CD14-positive monocyte (primary cell): ENCODE measurements around the gene MYL10. TPM values are rescaled to one million over a fixed set of nuclear protein-coding genes. Genes with fewer than 3 reads are reported as not detected.

Experiments
- DNase-seq, 3 donors: peaks; one replicate each; pipeline ENCODE4 v3.0.0-alpha.2; 2011 to 2022
- H2AFZ ChIP-seq: 2 replicates; pipeline ENCODE4 v1.6.0; 2012; ENCODE audit warnings: mild to moderate bottlenecking, low read depth, low read length, inconsistent platforms; ENCODE audit not compliant: insufficient read depth, poor library complexity, severe bottlenecking
- H3K27ac ChIP-seq, 2 donors: 1 replicate in 1 of 2; 2 replicates in 1 of 2; pipeline ENCODE4 v1.5.1; 2012 to 2013; ENCODE audit warnings: low read length in 2 of 2, control low read depth in 1 of 2, inconsistent platforms in 1 of 2, low read depth in 1 of 2, mild to moderate bottlenecking in 1 of 2
- H3K27me3 ChIP-seq, 2 donors: one replicate each; pipeline versions ENCODE4 v1.6.0 to v1.6.1; 2011 to 2013; ENCODE audit warnings: low read length in 2 of 2; ENCODE audit not compliant: control insufficient read depth in 2 of 2, insufficient read depth in 2 of 2
- H3K36me3 ChIP-seq, 2 donors: replicated peaks in 1 of 2; 1 replicate in 1 of 2; 2 replicates in 1 of 2; pipeline versions ENCODE4 v1.5.1 to v1.6.1; 2012 to 2013; ENCODE audit warnings: low read length in 2 of 2, control low read depth in 1 of 2, inconsistent platforms in 1 of 2, mild to moderate bottlenecking in 1 of 2; ENCODE audit not compliant: insufficient read depth in 2 of 2, control insufficient read depth in 1 of 2
- H3K4me1 ChIP-seq, 2 donors: 1 replicate in 1 of 2; 2 replicates in 1 of 2; pipeline versions ENCODE4 v1.5.1 to v1.6.1; 2012 to 2013; ENCODE audit warnings: low read length in 2 of 2, control low read depth in 1 of 2, inconsistent platforms in 1 of 2, mild to moderate bottlenecking in 1 of 2, moderate library complexity in 1 of 2; ENCODE audit not compliant: insufficient read depth in 2 of 2, control insufficient read depth in 1 of 2
- H3K4me2 ChIP-seq: replicated peaks from 2 replicates; pipeline ENCODE3; 2012; ENCODE audit warnings: low read length, moderate library complexity, mild to moderate bottlenecking; ENCODE audit not compliant: poor library complexity, severe bottlenecking; ENCODE audit errors: extremely low read depth
- H3K4me3 ChIP-seq, 3 experiments: fragments of 200-600 bp in 1 of 3; sonication (generic) in 1 of 3; replicated peaks in 1 of 3; 1 replicate in 2 of 3; 2 replicates in 1 of 3; pipeline ENCODE4 v1.5.1; 2011 to 2013; ENCODE audit warnings: low read length in 3 of 3, mild to moderate bottlenecking in 3 of 3, control low read depth in 2 of 3, low read depth in 2 of 3, inconsistent platforms in 1 of 3, moderate library complexity in 1 of 3
- H3K79me2 ChIP-seq: 2 replicates; pipeline ENCODE4 v1.6.0; 2012; ENCODE audit warnings: mild to moderate bottlenecking, control low read depth, inconsistent platforms, low read length, moderate library complexity; ENCODE audit not compliant: insufficient read depth
- H3K9ac ChIP-seq: 2 replicates; pipeline ENCODE4 v1.6.0; 2017; ENCODE audit warnings: low read length, mild to moderate bottlenecking; ENCODE audit not compliant: insufficient read depth, poor library complexity, severe bottlenecking
- H3K9me3 ChIP-seq, 2 donors: replicated peaks in 1 of 2; 1 replicate in 1 of 2; 2 replicates in 1 of 2; pipeline versions ENCODE4 v1.5.1 to v1.6.1; 2012 to 2013; ENCODE audit warnings: low read length in 2 of 2, control low read depth in 1 of 2; ENCODE audit not compliant: control insufficient read depth in 1 of 2, insufficient read depth in 1 of 2
- H4K20me1 ChIP-seq: 2 replicates; pipeline ENCODE4 v1.6.0; 2012; ENCODE audit warnings: mild to moderate bottlenecking, low read length, control low read depth, moderate library complexity; ENCODE audit not compliant: insufficient read depth
- H3K27ac Mint-ChIP-seq, 7 donors: one replicate each; pipeline ENCODE4 v1.8.0; 2020; ENCODE audit warnings: mild to moderate bottlenecking in 7 of 7, mixed read lengths in 7 of 7, moderate library complexity in 6 of 7, inconsistent platforms in 2 of 7
- H3K27me3 Mint-ChIP-seq, 3 donors: one replicate each; pipeline ENCODE4 v1.8.0; 2021 to 2022; ENCODE audit warnings: low read depth in 3 of 3, mild to moderate bottlenecking in 3 of 3, mixed read lengths in 3 of 3, moderate library complexity in 3 of 3, inconsistent platforms in 1 of 3
- H3K36me3 Mint-ChIP-seq, 2 donors: one replicate each; pipeline ENCODE4 v1.8.0; 2020; ENCODE audit warnings: mixed read lengths in 2 of 2, inconsistent platforms in 1 of 2, mild to moderate bottlenecking in 1 of 2
- H3K4me1 Mint-ChIP-seq: one replicate; pipeline ENCODE4 v1.8.0; 2020; ENCODE audit warnings: mild to moderate bottlenecking, mixed read lengths
- H3K4me3 Mint-ChIP-seq, 2 donors: one replicate each; pipeline ENCODE4 v1.8.0; 2020; ENCODE audit warnings: mild to moderate bottlenecking in 2 of 2, mixed read lengths in 2 of 2, moderate library complexity in 1 of 2
- H3K9me3 Mint-ChIP-seq, 7 donors: one replicate each; pipeline ENCODE4 v1.8.0; 2020 to 2022; ENCODE audit warnings: mixed read lengths in 7 of 7, mild to moderate bottlenecking in 6 of 7, moderate library complexity in 6 of 7, inconsistent platforms in 2 of 7
- WGBS: methylation state at CpG from one replicate; pipeline ENCODE4 v1.1.5; 2013; ENCODE audit warnings: missing lambda C conversion rate; ENCODE audit not compliant: insufficient coverage; 5-methylcytosine and 5-hydroxymethylcytosine counted together
- intact Hi-C, 2 donors: fragments of 100-400 bp; cut with micrococcal nuclease; formaldehyde crosslinking; loops; one replicate each; pipeline versions ENCODE4 v1.15.0 to v1.15.1; 2023
- polyA plus RNA-seq, 3 donors: library from polyadenylated mRNA; depleted of rRNA in 1 of 3; unstranded in 2 of 3; stranded (reverse) in 1 of 3; fragments of 300-500 nt in 2 of 3; fragments of >200 nt in 1 of 3; fragmentation: Illumina TruSeq in 2 of 3; gene quantifications; 1 replicate in 2 of 3; 2 replicates in 1 of 3; pipeline ENCODE4 v1.2.3, GENCODE V29; 2012 to 2021
- TF ChIP-seq, protein P1 (sequence below): fragments of 200-600 bp; IDR thresholded peaks from one replicate; pipeline ENCODE4 v1.8.0; 2022; ENCODE audit warnings: antibody characterized with exemption, mild to moderate bottlenecking

MYL10 gene
- polyA plus RNA-seq, 3 donors, result not detected

DNA sequence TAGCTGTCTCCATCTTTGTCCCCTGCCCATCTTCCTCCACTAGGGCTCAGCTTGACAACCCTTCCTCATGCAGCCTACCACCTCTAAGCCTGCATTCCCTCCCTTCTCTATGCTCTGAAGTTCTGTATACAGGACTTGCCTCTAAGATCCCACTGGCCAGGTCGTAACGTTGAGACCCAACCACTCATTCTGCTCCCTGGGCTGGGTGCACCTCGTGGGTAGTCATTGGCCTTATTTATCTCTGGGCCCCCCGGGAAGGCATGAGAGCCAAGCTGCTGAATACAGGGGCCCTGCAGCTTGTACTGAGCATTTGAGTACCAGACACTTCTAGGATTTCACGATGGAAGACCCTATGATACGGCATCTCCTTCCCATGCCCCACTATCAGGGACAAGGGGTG, 31.2 kb downstream of the MYL10 start:
- Histone ChIP-seq H3K4me2 (no peak overlapping the region), H2AFZ (no peak overlapping the region)
- 88% methylated on average over 4 of the region's 6 CpGs for WGBS

DNA sequence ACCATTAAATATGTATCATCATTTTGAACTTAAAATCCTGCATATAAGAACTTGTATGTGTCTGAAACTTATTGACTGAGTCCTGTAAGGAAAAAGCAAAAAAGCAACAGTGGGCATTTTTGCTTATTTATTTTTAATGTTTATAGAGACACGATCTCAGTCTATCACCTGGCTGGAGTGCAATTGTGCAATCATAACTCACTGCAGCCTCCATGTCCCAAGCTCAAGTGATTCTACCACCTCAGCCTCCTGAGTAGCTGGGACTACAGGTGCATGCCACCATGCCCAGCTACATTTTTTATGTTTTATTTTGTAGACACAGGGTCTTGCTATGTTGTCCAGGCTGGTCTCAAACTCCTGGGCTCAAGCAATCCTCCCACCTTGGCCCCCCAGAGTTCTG, 32.2 kb downstream of the MYL10 start:
- TF ChIP-seq, protein P1, sequence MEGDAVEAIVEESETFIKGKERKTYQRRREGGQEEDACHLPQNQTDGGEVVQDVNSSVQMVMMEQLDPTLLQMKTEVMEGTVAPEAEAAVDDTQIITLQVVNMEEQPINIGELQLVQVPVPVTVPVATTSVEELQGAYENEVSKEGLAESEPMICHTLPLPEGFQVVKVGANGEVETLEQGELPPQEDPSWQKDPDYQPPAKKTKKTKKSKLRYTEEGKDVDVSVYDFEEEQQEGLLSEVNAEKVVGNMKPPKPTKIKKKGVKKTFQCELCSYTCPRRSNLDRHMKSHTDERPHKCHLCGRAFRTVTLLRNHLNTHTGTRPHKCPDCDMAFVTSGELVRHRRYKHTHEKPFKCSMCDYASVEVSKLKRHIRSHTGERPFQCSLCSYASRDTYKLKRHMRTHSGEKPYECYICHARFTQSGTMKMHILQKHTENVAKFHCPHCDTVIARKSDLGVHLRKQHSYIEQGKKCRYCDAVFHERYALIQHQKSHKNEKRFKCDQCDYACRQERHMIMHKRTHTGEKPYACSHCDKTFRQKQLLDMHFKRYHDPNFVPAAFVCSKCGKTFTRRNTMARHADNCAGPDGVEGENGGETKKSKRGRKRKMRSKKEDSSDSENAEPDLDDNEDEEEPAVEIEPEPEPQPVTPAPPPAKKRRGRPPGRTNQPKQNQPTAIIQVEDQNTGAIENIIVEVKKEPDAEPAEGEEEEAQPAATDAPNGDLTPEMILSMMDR, result no peak
- Mint-ChIP-seq H3K36me3 (no peaks in the 10 kb centered on the region), H3K9me3 (no peaks in the 10 kb centered on the region), H3K27me3 (peaks cover 0 to 1% (median 0%) of the 10 kb centered on the region in 3 donors), H3K4me3 (no peak overlapping the region), H3K4me1 (no peaks in the 10 kb centered on the region), H3K27ac (no peak overlapping the region)
- H3K9me3 ChIP-seq, result no peaks in the 10 kb centered on the region
- no peak overlapping the region for H3K9ac ChIP-seq
- no peaks in the 10 kb centered on the region for H4K20me1 ChIP-seq
- H3K36me3 ChIP-seq, result no peaks in the 10 kb centered on the region
- no peak overlapping the region for H3K4me3 ChIP-seq
- no peaks in the 10 kb centered on the region for H3K4me1 ChIP-seq
- no peak for DNase-seq
- no peak overlapping the region for H3K27ac ChIP-seq
- no CpG with 5 or more reads among the region's 1 CpG for WGBS
- H3K4me2 ChIP-seq, result no peak overlapping the region
- intact Hi-C loops, result no loop called here
- H3K79me2 ChIP-seq, result no peaks in the 10 kb centered on the region
- H3K27me3 ChIP-seq, result no peaks in the 10 kb centered on the region
- H2AFZ ChIP-seq, result no peak overlapping the region

More for the DNA sequence above, 31.2 kb downstream of the MYL10 start:
- H3K4me1 ChIP-seq, result no peaks in the 10 kb centered on the region
- peaks cover 0 to 1% (median 0%) of the 10 kb centered on the region in 3 donors for H3K27me3 Mint-ChIP-seq
- H3K4me3 Mint-ChIP-seq, result no peak overlapping the region
- intact Hi-C loops, result no loop called here
- no peaks in the 10 kb centered on the region for H3K79me2 ChIP-seq
- no peak overlapping the region for H3K27ac Mint-ChIP-seq
- TF ChIP-seq, protein P1, result no peak
- no peaks in the 10 kb centered on the region for H3K4me1 Mint-ChIP-seq
- no peaks in the 10 kb centered on the region for H3K36me3 Mint-ChIP-seq
- no peak overlapping the region for H3K4me3 ChIP-seq
- no peak for DNase-seq
- no peaks in the 10 kb centered on the region for H4K20me1 ChIP-seq
- no peaks in the 10 kb centered on the region for H3K9me3 Mint-ChIP-seq
- H3K27ac ChIP-seq, result no peak overlapping the region
- H3K9me3 ChIP-seq, result no peaks in the 10 kb centered on the region
- H3K27me3 ChIP-seq, result no peaks in the 10 kb centered on the region
- no peak overlapping the region for H3K9ac ChIP-seq
- H3K36me3 ChIP-seq, result no peaks in the 10 kb centered on the region
